Activated CD4-positive, alpha-beta T cell treated with anti-CD3 and anti-CD28 coated beads, Interleukin-2, amount 50 U/mL, for 4 hours (primary cell): Measurements from ENCODE around the gene GATAD2B.

Experiments used
- DNase-seq, 2 experiments: peaks; one replicate each; pipeline ENCODE4 v3.0.0-alpha.2; 2020

GATAD2B gene

GRCh38 chr1:153827168-153827964, 95.4 kb downstream of the GATAD2B start:
- no peak for DNase-seq

- no peak for DNase-seq
These were observed 103.9 kb downstream of the GATAD2B start for GRCh38 chr1:153818876-153819275.

- DNase-seq: no peak
These were observed 106.4 kb downstream of the GATAD2B start for GRCh38 chr1:153816283-153816889.

GRCh38 chr1:153805886-153806719, 116.7 kb downstream of the GATAD2B start:
- no peak for DNase-seq

GRCh38 chr1:153805042-153805745, 117.6 kb downstream of the GATAD2B start:
- peak; percentile 21 to 36 for DNase-seq

- no peak for DNase-seq
These were observed 118.7 kb downstream of the GATAD2B start for GRCh38 chr1:153804112-153804511.

- no peak for DNase-seq
These were observed 119.2 kb downstream of the GATAD2B start for GRCh38 chr1:153803470-153804056.

GRCh38 chr1:153801786-153802697, 120.7 kb downstream of the GATAD2B start:
- DNase-seq: no peak

GRCh38 chr1:153801028-153801625, 121.6 kb downstream of the GATAD2B start:
- no peak for DNase-seq

- no peak for DNase-seq
These were observed 122.3 kb downstream of the GATAD2B start for GRCh38 chr1:153800516-153800915.

- no peak for DNase-seq
These were observed 123.0 kb downstream of the GATAD2B start for GRCh38 chr1:153799566-153800465.

- DNase-seq: no peak
These were observed 123.8 kb downstream of the GATAD2B start for GRCh38 chr1:153799016-153799415.

GRCh38 chr1:153798468-153798780, 124.3 kb downstream of the GATAD2B start:
- no peak for DNase-seq

- DNase-seq: peak; percentile 83 to 85
These were observed 125.7 kb downstream of the GATAD2B start for GRCh38 chr1:153796786-153797659.

GRCh38 chr1:153795934-153796785, 126.6 kb downstream of the GATAD2B start:
- DNase-seq: no peak

- DNase-seq: no peak
These were observed 127.4 kb downstream of the GATAD2B start for GRCh38 chr1:153795330-153795837.

- no peak for DNase-seq
These were observed 128.0 kb downstream of the GATAD2B start for GRCh38 chr1:153794624-153795329.
